ENCODE measurements around the gene ADGRD1. TPM values are rescaled to one million over a fixed set of nuclear protein-coding genes. Genes with fewer than 3 reads are reported as not detected.
"Not testable (repeated sequence)": the region's sequence is repeated elsewhere in the genome, so short reads cannot be mapped to it uniquely, and the experiment has no call there.

Gene ADGRD1
- total RNA-seq, result under 1 TPM; 0.27 to 0.65 TPM

DNA sequence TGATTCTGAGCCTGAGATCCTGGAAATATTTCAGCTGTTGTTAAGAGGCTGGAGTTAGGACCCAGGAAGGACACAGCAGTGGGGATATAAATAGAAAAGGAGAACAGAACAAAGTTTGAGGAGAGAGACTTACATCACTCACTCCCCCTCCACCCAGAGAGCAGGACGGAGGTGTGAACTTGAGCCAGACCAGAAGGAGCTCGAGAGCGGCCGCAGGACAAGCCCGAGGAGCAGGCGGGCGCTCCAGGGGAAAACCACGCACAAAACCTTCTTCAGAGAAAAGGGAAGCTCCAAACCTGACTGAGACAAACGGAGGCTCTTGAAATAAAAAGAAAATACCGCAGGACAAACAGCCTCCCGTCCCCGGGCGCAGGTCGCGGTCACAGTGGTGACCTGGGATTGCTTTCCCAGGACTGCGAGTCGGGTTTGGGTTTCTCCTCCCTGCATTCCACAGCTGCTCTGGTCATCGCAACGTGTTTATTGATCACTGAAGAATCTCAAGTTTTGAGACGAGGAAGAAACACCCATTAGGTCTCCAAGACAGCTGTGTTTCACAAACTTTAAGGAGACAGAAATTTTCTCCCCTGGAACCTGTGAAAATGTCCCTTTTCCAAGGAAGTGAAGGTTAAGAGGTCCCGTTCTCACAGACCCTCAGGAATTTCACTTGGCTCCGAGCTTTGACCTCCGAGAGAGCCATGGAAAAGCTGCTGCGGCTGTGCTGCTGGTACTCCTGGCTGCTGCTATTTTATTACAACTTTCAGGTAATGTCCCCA, at the start of gene ADGRD1:
Gene ADGRD1 (plus strand): TSS at position 137 of the 773 bp plus-strand sequence. CDS start 559 bp downstream, at position 696.
- peaks cover 22% of the 10 kb centered on the region for H3K27me3 Mint-ChIP-seq
- ChIA-PET CTCF (no interaction called here), POLR2A (no interaction called here)
- intact Hi-C loops (cut with micrococcal nuclease), result no loop called here
- H3K36me3 Mint-ChIP-seq (ENCODE audit: low read depth), result no peaks in the 10 kb centered on the region
- no peaks in the 10 kb centered on the region for H3K9me3 Mint-ChIP-seq
- no peak for TF ChIP-seq CTCF (IDR thresholded peaks at IDR 0.05)
- H3K4me3 Mint-ChIP-seq, result no peak within 1 kb of the TSS
- DNase-seq (no peak), ATAC-seq (no peak)
- no peak within 1 kb of the TSS for H3K27ac Mint-ChIP-seq
- H3K4me1 Mint-ChIP-seq (ENCODE audit: low read depth), result peaks cover 2% of the 10 kb centered on the region

DNA sequence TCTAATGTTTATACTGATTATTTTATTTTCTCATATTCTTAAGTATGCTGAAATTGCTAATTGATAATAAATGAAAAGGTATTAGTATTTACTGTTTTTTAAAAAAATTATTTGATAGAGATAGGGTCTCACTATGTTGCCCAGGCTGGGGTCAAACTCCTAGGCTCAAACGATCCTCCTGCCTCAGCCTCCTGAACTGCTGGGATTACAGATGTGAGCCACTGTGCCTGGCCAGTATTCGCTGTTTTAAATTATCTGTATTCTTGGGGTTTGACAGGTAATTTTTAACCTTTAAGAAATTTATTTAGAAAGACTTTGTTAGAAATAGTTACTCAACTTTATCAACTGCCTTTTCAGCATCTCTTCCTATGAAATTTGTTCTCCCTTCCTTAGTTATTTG, 49.6 kb upstream of the ADGRD1 start:
- intact Hi-C loops (cut with micrococcal nuclease), result no loop called here
- ChIA-PET POLR2A (no interaction called here), CTCF (no interaction called here)
- Mint-ChIP-seq H3K27ac (no peak overlapping the region), H3K36me3 (ENCODE audit: low read depth) (no peaks in the 10 kb centered on the region), H3K4me1 (ENCODE audit: low read depth) (no peaks in the 10 kb centered on the region), H3K4me3 (no peak overlapping the region), H3K9me3 (no peaks in the 10 kb centered on the region), H3K27me3 (peaks cover 5% of the 10 kb centered on the region)
- ATAC-seq, result no peak
- TF ChIP-seq CTCF (IDR thresholded peaks at IDR 0.05), result no peak
- no peak for DNase-seq

DNA sequence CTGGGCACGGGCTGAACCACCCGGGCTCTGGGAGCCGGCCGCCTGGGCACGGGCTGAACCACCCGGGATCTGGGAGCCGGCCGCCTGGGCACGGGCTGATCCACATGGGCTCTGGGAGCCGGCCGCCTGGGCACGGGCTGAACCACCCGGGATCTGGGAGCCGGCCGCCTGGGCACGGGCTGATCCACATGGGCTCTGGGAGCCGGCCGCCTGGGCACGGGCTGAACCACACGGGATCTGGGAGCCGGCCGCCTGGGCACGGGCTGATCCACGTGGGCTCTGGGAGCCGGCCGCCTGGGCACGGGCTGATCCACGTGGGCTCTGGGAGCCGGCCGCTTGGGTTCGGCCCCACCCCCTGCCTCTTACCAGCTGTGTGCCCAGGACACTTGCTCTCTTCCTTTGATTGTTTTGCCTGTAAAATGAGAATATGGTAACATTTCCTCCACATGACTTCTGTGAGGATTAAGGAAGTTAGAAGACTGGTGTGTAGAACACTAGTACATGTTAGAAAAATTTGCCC, 48.7 kb upstream of the ADGRD1 start:
- CTCF ChIA-PET; H3K4me1 Mint-ChIP-seq (ENCODE audit: low read depth); H3K36me3 Mint-ChIP-seq (ENCODE audit: low read depth); ATAC-seq; POLR2A ChIA-PET; H3K4me3 Mint-ChIP-seq; intact Hi-C loops (cut with micrococcal nuclease); DNase-seq; H3K27me3 Mint-ChIP-seq; H3K27ac Mint-ChIP-seq; H3K9me3 Mint-ChIP-seq: not testable (repeated sequence)

DNA sequence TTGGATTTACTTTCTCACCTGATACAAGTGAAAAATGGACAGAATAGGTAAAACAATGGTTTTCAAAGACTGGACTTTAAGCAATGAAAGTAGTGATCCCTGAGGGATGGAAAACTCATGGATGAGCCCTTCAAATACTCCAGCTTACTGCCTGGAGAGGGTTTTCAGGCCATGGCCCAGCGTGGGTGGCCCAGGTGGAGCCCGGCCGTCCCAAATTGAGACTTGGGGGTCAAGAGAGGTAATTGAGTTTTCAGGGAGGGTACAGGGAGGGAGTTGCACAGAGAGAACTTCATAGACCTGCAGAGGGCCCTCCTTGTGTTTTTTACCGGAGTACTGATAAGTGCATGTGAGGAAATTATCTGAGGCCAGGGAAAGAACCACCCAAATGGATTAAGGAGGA, 44.6 kb upstream of the ADGRD1 start:
- no peaks in the 10 kb centered on the region for H3K4me1 Mint-ChIP-seq (ENCODE audit: low read depth)

DNA sequence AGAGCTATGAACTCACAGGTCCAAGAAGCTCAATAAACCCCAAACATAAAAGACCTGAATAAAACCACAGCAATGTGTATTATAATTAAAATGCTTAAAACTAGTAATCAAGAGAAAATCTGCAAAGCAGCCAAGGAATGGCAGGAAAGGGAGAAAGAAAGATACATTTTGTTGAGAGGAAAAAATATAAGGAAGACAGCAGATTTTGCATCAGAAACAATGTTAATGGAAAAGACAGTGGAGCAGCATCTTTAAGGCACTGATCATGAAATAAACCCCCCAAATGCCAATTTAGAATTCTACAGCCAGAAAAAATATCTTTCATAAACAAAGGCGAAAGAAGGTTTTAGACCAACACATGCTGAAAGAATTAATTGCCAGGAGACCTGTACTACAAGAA, 42.5 kb upstream of the ADGRD1 start:
- ATAC-seq (no peak), DNase-seq (no peak)
- Mint-ChIP-seq H3K27ac (no peak overlapping the region), H3K4me1 (ENCODE audit: low read depth) (no peaks in the 10 kb centered on the region), H3K36me3 (ENCODE audit: low read depth) (no peaks in the 10 kb centered on the region), H3K4me3 (no peak overlapping the region), H3K27me3 (peaks cover 21% of the 10 kb centered on the region), H3K9me3 (peaks cover 15% of the 10 kb centered on the region)
- TF ChIP-seq CTCF (IDR thresholded peaks at IDR 0.05), result no peak
- ChIA-PET POLR2A (no interaction called here), CTCF (no interaction called here)
- intact Hi-C loops (cut with micrococcal nuclease), result loop anchor here (10.0 kb wide), 1 partner anchor 224 kb away; no protein-coding TSS in a partner anchor

More for the DNA sequence above, 44.6 kb upstream of the ADGRD1 start:
- ATAC-seq (no peak), DNase-seq (no peak)
- ChIA-PET POLR2A (no interaction called here), CTCF (no interaction called here)
- TF ChIP-seq CTCF (IDR thresholded peaks at IDR 0.05), result no peak
- Mint-ChIP-seq H3K9me3 (peaks cover 15% of the 10 kb centered on the region), H3K27ac (no peak overlapping the region), H3K4me3 (no peak overlapping the region), H3K27me3 (peaks cover 12% of the 10 kb centered on the region), H3K36me3 (ENCODE audit: low read depth) (no peaks in the 10 kb centered on the region)
- intact Hi-C loops (cut with micrococcal nuclease), result no loop called here
